Measurements from ENCODE around the gene ZNF148. TPM values are rescaled to one million over a fixed set of nuclear protein-coding genes. Genes with fewer than 3 reads are reported as not detected.
A peak's percentile ranks its signal among the peaks of the same experiment; 100 is the strongest.

The ZNF148 gene
- total and polyA plus RNA-seq, 2 of the 4 experiments (the other 2 are of a cell fraction), result 9.4 to 65.2 TPM

- Histone ChIP-seq H4K20me1 (ENCODE audit: insufficient read depth, low read length) (peaks cover 73% of the 10 kb centered on the region), H2AK5ac (ENCODE audit: low read depth, low read length) (no peak overlapping the region), H3K23ac (ENCODE audit: low read depth, low read length) (peak overlapping the region; percentile 66; the same call in 1 of the 2 replicates), H2BK20ac (ENCODE audit: low read depth, low read length) (peak overlapping the region; percentile 8; the same call in 1 of the 2 replicates), H3K9me1 (ENCODE audit: insufficient read depth, low read length) (no peaks in the 10 kb centered on the region), H2AK9ac (replicated peaks; ENCODE audit: low read depth, low read length, poor library complexity) (no peak overlapping the region), H2BK120ac (ENCODE audit: low read depth, low read length) (peak overlapping the region; percentile 40), H4K5ac (ENCODE audit: low read depth, low read length) (no peak overlapping the region), H2BK5ac (ENCODE audit: low read depth, low read length, poor library complexity, severe bottlenecking) (peak overlapping the region; percentile 59), H3K4me1 (ENCODE audit: control insufficient read depth, insufficient read depth, low read length) (peaks cover 4% of the 10 kb centered on the region; the same call in 1 of the 2 replicates), H4K91ac (ENCODE audit: insufficient read depth, low read depth, low read length) (no peak overlapping the region), H3K4ac (ENCODE audit: low read depth, low read length) (no peak overlapping the region; the same call in 1 of the 2 replicates), H3K79me1 (ENCODE audit: low read depth in 1 of 2, low read length in 2 of 2) (peaks cover 19 to 66% of the 10 kb centered on the region in 2 experiments; a peak in 3 of 4 replicates), H3K27me3 (ENCODE audit: control insufficient read depth, insufficient read depth, low read length) (no peaks in the 10 kb centered on the region), H3K36me3 (ENCODE audit: control insufficient read depth, insufficient read depth, low read length) (no peaks in the 10 kb centered on the region), H3K14ac (replicated peaks; ENCODE audit: low read depth, low read length) (peak overlapping the region; percentile 53; the same call in 1 of the 2 replicates), H3K18ac (ENCODE audit: low read depth, low read length) (peak overlapping the region; percentile 29; the same call in 1 of the 2 replicates), H3K27ac (ENCODE audit: insufficient read depth, low read length) (no peak overlapping the region), H2AFZ (replicated peaks; ENCODE audit: low read length, poor library complexity) (no peak overlapping the region), H3K56ac (ENCODE audit: extremely low read depth, insufficient read depth, low read length) (no peak overlapping the region), H4K8ac (ENCODE audit: low read depth in 2 of 2, low read length in 2 of 2) (peak overlapping the region in 1 of 2 experiments; percentile 61; a peak in 1 of 4 replicates), H3K9ac (ENCODE audit: low read depth, low read length) (no peak overlapping the region), H3K9me3 (ENCODE audit: control insufficient read depth, insufficient read depth, low read length) (no peaks in the 10 kb centered on the region), H3K4me3 (ENCODE audit: insufficient read depth, low read depth, low read length) (no peak overlapping the region), H3K4me2 (ENCODE audit: low read depth, low read length) (peak overlapping the region; percentile 55; the same call in 1 of the 2 replicates), H2BK15ac (ENCODE audit: low read depth, low read length) (no peak overlapping the region)
- ChIA-PET CTCF (interaction anchor here (0.5 to 0.7 kb wide), 2 partner anchors 34 to 67 kb away, joined by 3 read pairs; no protein-coding TSS in a partner anchor), POLR2A (ENCODE audit: unreplicated experiment) (no interaction called here)
- intact Hi-C loops (cut with micrococcal nuclease) (no loop called here), in situ Hi-C loops (cut with MboI; ENCODE audit: low sequenced_read_pairs) (no loop called here), dilution Hi-C loops (cut with HindIII; ENCODE audit: low sequenced_read_pairs, unreplicated experiment) (no loop called here)
- peak; percentile 71 for DNase-seq
- ATAC-seq (ENCODE audit: low read depth), result peak; percentile 38
- TF ChIP-seq BHLHE40 (IDR thresholded peaks at IDR 0.05; ENCODE audit: low read depth, low read length) (no peak), POLR2A (IDR thresholded peaks at IDR 0.05; ENCODE audit: low read depth, low read length) (no peak), ELK1 (IDR thresholded peaks at IDR 0.05; ENCODE audit: borderline replicate concordance, low read depth, low read length) (no peak), RCOR1 (IDR thresholded peaks at IDR 0.05; ENCODE audit: insufficient replicate concordance, low read length) (no peak), MAFK (IDR thresholded peaks at IDR 0.05; ENCODE audit: low read depth, low read length) (peak; percentile 97), NFE2L2 (IDR thresholded peaks at IDR 0.05; ENCODE audit: low read depth, low read length) (peak; percentile 99), USF2 (IDR thresholded peaks at IDR 0.05; ENCODE audit: low read depth, low read length) (no peak), RAD21 (IDR thresholded peaks at IDR 0.05; ENCODE audit: low read length) (no peak), CTCF (conservative IDR thresholded peaks at IDR 0.05; ENCODE audit: low read depth, low read length) (no peak), CHD1 (IDR thresholded peaks at IDR 0.05; ENCODE audit: low read depth, low read length) (no peak), SMC3 (IDR thresholded peaks at IDR 0.05; ENCODE audit: low read depth, low read length) (no peak)
- BruUV-seq (replicated peaks), result no TSS peak
- 29% methylated on average over 1 of the region's 2 CpGs; no CpG with 5 or more reads in 1 of the 2 experiments for WGBS, 2 experiments (ENCODE audit: extremely low coverage in 2 of 2, insufficient read length in 1 of 2)
Measured at GRCh38 chr3:125351814-125352456, 23.2 kb downstream of the ZNF148 start.

Data from IMR-90 (cell line).